ENCODE results near the gene PEAR1. TPM values are rescaled to one million over a fixed set of nuclear protein-coding genes. Genes with fewer than 3 reads are reported as not detected.

PEAR1 gene
- total and polyA plus RNA-seq, 2 donors (not counting 1 experiment from before 2014, with no cell fraction given), result 2.6 to 41.5 TPM

DNA sequence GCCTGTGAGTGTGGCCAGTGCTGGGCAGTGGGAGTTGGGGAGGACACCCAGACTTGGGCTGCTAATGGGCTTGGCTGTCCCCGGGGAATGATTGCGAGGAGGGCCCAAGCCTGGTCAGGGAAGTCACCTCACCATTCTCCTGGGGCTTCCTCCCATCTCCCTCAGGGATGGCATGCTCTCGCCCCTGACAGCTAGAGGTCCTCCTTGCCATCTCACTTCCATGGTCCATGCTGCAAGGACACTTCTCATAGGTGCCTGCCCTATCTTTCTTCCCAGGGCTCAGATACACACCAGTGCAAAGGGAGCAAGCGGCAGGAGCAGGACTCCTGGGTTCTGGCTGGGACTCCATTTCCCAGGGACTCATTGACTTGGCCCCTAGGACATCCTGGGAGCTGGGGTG is 28.7 kb upstream of the PEAR1 start:
- Histone ChIP-seq H3K79me2 (ENCODE audit: control insufficient read depth, insufficient read depth, low read length) (no peaks in the 10 kb centered on the region), H3K4me1 (ENCODE audit: control insufficient read depth, extremely low read depth, insufficient read depth, low read length) (peaks cover 3% of the 10 kb centered on the region), H4K20me1 (ENCODE audit: control insufficient read depth, extremely low read depth, insufficient read depth, low read length) (no peaks in the 10 kb centered on the region), H2AFZ (ENCODE audit: low read length) (no peak overlapping the region), H3K9ac (ENCODE audit: insufficient read depth, low read length) (no peak overlapping the region), H3K36me3 (ENCODE audit: control insufficient read depth, insufficient read depth, low read length) (no peaks in the 10 kb centered on the region), H3K27ac (ENCODE audit: insufficient read depth, low read length) (no peak overlapping the region), H3K9me3 (ENCODE audit: control insufficient read depth, insufficient read depth, low read depth, low read length) (no peaks in the 10 kb centered on the region), H3K4me2 (ENCODE audit: extremely low read depth, insufficient read depth, low read length) (no peak overlapping the region), H3K27me3 (ENCODE audit: control insufficient read depth, insufficient read depth, low read length) (peaks cover 36% of the 10 kb centered on the region), H3K4me3 (replicated peaks in 1 of 4; ENCODE audit: control extremely low read depth in 1 of 4, insufficient read depth in 1 of 4, low read depth in 3 of 4, low read length in 4 of 4) (no peak overlapping the region)
- TF ChIP-seq, protein P1, sequence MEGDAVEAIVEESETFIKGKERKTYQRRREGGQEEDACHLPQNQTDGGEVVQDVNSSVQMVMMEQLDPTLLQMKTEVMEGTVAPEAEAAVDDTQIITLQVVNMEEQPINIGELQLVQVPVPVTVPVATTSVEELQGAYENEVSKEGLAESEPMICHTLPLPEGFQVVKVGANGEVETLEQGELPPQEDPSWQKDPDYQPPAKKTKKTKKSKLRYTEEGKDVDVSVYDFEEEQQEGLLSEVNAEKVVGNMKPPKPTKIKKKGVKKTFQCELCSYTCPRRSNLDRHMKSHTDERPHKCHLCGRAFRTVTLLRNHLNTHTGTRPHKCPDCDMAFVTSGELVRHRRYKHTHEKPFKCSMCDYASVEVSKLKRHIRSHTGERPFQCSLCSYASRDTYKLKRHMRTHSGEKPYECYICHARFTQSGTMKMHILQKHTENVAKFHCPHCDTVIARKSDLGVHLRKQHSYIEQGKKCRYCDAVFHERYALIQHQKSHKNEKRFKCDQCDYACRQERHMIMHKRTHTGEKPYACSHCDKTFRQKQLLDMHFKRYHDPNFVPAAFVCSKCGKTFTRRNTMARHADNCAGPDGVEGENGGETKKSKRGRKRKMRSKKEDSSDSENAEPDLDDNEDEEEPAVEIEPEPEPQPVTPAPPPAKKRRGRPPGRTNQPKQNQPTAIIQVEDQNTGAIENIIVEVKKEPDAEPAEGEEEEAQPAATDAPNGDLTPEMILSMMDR (conservative IDR thresholded peaks at IDR 0.05 in 1 of 2, IDR thresholded peaks at IDR 0.05 in 1 of 2; ENCODE audit: low read depth in 1 of 2, low read length in 2 of 2), result no peak
- TF ChIP-seq EZH2 (IDR thresholded peaks at IDR 0.05; ENCODE audit: low read length, missing control alignments), result no peak
- no peak for DNase-seq (ENCODE audit: low read depth in 2 of 2)

DNA sequence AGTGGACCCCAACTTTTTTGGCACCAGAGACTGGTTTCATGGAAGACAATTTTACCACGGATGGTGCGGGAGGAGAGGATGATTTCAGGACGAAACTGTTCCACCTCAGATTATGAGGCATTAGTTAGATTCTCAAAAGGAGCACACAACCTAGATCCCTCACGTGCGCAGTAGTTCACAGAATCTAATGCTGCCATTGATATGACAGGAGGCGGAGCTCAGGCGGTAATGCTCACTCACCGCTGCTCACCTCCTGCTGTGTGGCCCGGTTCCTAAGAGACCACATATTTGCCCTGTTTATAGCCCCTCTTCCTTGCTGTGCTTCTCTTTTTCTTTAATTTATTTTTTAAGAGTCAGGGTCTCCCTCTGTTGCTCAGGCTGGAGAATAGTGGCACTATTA is 28.3 kb upstream of the PEAR1 start:
- DNase-seq (ENCODE audit: low read depth in 2 of 2), result no peak

DNA sequence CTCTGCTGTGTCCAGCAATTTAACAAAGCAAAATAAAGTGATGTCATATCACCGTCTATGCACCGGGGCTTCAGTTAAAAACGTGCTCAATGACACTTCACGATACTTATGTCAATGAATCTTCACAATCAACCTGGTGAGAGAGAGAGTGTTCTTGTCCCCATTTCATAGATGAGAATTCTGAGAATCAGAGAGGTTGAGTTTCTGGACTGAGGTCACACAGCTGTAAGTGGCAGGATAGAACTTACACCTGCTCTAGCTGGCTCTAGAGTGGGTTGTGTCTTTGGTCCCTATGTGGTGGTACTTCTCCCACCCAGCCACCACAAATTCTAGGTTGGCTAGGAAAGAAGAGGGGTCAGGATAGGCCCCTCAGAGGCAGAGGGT is 27.7 kb upstream of the PEAR1 start:
- H3K27me3 ChIP-seq (ENCODE audit: control insufficient read depth, insufficient read depth, low read length), result peaks cover 30% of the 10 kb centered on the region
- H3K9me3 ChIP-seq (ENCODE audit: control insufficient read depth, insufficient read depth, low read depth, low read length), result no peaks in the 10 kb centered on the region
- H3K4me2 ChIP-seq (ENCODE audit: extremely low read depth, insufficient read depth, low read length), result no peak overlapping the region
- no peak overlapping the region for H3K9ac ChIP-seq (ENCODE audit: insufficient read depth, low read length)
- H4K20me1 ChIP-seq (ENCODE audit: control insufficient read depth, extremely low read depth, insufficient read depth, low read length), result no peaks in the 10 kb centered on the region
- H3K79me2 ChIP-seq (ENCODE audit: control insufficient read depth, insufficient read depth, low read length), result no peaks in the 10 kb centered on the region
- no peak overlapping the region for H2AFZ ChIP-seq (ENCODE audit: low read length)
- no peak for TF ChIP-seq EZH2 (IDR thresholded peaks at IDR 0.05; ENCODE audit: low read length, missing control alignments)
- TF ChIP-seq, protein P1 (conservative IDR thresholded peaks at IDR 0.05 in 1 of 2, IDR thresholded peaks at IDR 0.05 in 1 of 2; ENCODE audit: low read depth in 1 of 2, low read length in 2 of 2), result no peak
- peaks cover 4% of the 10 kb centered on the region for H3K4me1 ChIP-seq (ENCODE audit: control insufficient read depth, extremely low read depth, insufficient read depth, low read length)
- H3K4me3 ChIP-seq (replicated peaks in 1 of 4; ENCODE audit: control extremely low read depth in 1 of 4, insufficient read depth in 1 of 4, low read depth in 3 of 4, low read length in 4 of 4), result no peak overlapping the region
- H3K27ac ChIP-seq (ENCODE audit: insufficient read depth, low read length), result no peak overlapping the region
- no peak for DNase-seq (ENCODE audit: low read depth in 2 of 2)
- H3K36me3 ChIP-seq (ENCODE audit: control insufficient read depth, insufficient read depth, low read length), result no peaks in the 10 kb centered on the region

More for the DNA sequence above, 28.3 kb upstream of the PEAR1 start:
- no peak for TF ChIP-seq EZH2 (IDR thresholded peaks at IDR 0.05; ENCODE audit: low read length, missing control alignments)
- TF ChIP-seq, protein P1 (conservative IDR thresholded peaks at IDR 0.05 in 1 of 2, IDR thresholded peaks at IDR 0.05 in 1 of 2; ENCODE audit: low read depth in 1 of 2, low read length in 2 of 2), result no peak
- no peaks in the 10 kb centered on the region for H3K79me2 ChIP-seq (ENCODE audit: control insufficient read depth, insufficient read depth, low read length)
- H2AFZ ChIP-seq (ENCODE audit: low read length), result no peak overlapping the region
- H3K4me2 ChIP-seq (ENCODE audit: extremely low read depth, insufficient read depth, low read length), result no peak overlapping the region
- no peak overlapping the region for H3K9ac ChIP-seq (ENCODE audit: insufficient read depth, low read length)
- peaks cover 31% of the 10 kb centered on the region for H3K27me3 ChIP-seq (ENCODE audit: control insufficient read depth, insufficient read depth, low read length)
- no peaks in the 10 kb centered on the region for H4K20me1 ChIP-seq (ENCODE audit: control insufficient read depth, extremely low read depth, insufficient read depth, low read length)
- H3K36me3 ChIP-seq (ENCODE audit: control insufficient read depth, insufficient read depth, low read length), result no peaks in the 10 kb centered on the region
- no peak overlapping the region for H3K4me3 ChIP-seq (replicated peaks in 1 of 4; ENCODE audit: control extremely low read depth in 1 of 4, insufficient read depth in 1 of 4, low read depth in 3 of 4, low read length in 4 of 4)
- H3K9me3 ChIP-seq (ENCODE audit: control insufficient read depth, insufficient read depth, low read depth, low read length), result no peaks in the 10 kb centered on the region
- H3K4me1 ChIP-seq (ENCODE audit: control insufficient read depth, extremely low read depth, insufficient read depth, low read length), result peaks cover 2% of the 10 kb centered on the region
- H3K27ac ChIP-seq (ENCODE audit: insufficient read depth, low read length), result no peak overlapping the region

Measured in fibroblast of lung (primary cell).